HG02678 (cell line): Measurements from ENCODE around the gene GJD3.

ENCODE experiments used
- ATAC-seq: cut with Tn5 transposase; IDR thresholded peaks from one replicate; pipeline ENCODE4 v1.9.1; 2021; ENCODE audit warnings: mild to moderate bottlenecking, moderate library complexity; ENCODE audit not compliant: unreplicated experiment

Gene GJD3

GRCh38 chr17:40326014-40326831 is 38.3 kb downstream of the GJD3 start:
- ATAC-seq, result no peak

- ATAC-seq, result no peak
Measured at GRCh38 chr17:40325156-40326013, 39.2 kb downstream of the GJD3 start.

DNA sequence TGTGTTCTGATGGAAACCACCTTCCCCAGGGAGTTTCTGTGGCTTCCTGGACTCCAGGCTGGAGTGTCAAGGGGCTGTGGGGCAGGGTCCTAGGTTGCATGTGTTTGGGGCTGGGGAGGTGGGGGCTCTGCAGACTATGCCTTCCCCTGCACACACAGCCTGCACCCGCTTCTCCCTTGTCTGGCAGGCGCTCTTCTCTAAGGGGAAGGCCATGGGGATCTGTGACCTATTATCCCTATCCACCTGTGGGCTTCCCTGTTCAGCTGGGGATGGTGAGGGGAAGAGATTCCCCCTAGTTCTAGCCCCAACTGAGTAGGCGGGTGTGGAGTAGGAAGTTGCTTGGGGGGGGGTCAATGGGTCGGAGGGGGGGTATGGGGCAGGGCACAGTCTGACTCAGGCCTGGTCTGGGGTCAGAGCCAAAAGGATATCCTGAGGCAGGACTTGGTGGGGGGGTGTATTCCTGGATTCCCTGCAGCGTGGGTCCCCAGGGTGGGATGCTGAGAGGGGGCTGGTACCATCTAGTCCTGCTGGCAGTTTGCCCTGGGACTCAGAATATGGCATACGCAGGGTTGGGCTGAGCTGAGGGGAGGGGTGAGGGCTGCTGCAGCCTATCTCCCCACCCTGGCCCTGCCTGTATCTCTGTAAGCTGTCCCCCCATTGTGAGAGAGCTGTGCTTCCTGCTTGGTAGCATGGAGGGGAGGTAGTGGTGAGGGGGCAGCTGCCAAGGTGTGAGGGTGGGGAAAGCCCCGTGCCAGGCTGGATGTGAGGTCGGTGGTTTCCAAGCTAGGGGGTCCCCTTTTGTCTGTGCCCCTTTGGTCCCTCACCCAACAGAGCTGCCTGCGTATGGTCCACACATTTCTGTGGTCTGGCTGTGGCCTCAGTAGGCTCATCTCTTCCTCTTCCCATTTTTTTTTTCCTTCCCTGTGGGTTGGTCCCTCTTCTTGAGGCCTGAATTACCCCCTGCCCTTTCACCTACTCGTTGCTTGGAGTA is 40.9 kb downstream of the GJD3 start:
- ATAC-seq, result no peak

DNA sequence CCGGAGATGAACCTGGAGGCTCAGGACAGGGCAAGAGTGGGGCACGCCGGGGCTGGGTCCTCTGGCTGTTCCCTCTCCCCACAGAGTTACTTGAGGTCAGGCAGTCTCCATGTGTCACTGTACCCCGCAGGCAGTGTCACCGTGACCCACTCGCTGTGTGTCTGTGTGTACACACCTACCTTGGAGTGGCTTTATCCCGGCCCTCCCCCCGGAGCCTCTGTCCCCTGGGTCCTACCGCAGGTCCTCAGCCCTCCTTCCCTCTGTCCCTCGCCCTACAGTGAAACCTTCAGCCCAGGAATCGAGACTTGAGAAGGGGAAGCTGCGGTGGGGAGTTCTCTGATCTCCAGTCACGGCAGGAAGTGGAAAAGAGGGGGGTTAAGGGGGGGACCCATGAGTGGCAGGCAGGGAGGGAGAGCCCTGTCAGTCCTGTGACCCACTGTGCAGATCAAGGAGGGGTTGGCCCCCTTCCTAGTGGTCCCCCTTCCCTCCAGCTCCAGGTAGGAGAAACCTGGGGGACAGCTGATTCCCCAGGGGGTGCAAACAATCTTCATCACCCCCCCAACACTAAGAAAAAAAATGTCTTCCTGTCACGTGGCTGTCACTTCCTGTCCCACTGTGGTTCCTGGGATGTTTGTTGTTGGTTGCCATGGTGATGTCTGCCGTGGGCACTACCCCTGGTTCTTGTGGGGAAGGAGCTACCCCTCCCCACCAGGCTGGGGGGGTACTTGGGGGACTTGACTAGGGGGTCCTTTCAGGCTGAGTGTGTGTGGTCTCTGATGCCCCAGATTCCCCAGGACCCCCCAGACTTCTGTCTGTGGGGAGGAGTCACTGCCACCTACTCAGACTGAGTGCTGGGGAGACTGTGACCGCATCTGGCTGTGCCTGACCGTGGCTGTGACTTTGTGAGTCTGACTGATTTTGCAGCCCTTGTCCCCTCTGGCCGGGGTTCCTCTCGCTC is 41.9 kb downstream of the GJD3 start:
- peak; percentile 37 for ATAC-seq

DNA sequence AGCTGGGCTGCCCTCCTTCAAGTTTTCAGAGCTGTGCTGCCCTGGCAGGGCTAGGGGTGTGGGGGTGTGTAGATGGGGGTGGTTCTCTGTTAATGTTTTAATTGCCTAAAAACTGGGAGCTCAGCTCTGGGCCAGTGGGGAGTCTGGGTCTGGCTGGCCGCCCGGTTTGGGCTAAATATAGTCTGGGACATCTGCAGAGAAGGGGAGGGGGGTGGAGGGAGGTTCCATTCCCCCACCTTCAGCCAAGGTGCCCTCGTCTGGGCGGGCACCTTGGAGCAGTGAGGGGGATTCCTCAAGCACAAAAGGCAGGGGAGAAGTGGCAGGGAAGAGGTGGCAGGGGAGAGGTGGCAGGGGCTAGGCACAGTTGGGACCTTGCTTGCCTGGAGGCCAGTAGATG is 42.6 kb downstream of the GJD3 start:
- no peak for ATAC-seq

DNA sequence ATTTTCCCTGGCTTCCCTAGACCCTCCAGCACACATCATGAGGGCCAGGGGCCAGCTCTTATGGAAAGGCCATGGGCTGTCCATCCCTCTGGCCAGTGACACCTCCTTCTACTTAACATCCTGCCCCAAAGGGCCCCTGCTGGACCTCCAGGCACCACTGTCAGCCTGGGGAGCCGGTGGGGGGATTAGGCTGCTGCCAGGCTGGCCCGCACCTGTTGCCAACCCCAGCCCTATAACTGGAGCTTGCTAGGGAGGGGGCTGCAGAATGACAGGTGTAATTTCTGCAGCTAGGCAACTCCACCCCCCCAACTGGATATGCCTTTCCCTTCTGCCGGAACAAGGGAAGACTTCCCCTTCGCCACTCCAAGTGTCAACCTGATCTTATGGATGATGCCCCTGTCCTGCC is 43.0 kb downstream of the GJD3 start:
- no peak for ATAC-seq

DNA sequence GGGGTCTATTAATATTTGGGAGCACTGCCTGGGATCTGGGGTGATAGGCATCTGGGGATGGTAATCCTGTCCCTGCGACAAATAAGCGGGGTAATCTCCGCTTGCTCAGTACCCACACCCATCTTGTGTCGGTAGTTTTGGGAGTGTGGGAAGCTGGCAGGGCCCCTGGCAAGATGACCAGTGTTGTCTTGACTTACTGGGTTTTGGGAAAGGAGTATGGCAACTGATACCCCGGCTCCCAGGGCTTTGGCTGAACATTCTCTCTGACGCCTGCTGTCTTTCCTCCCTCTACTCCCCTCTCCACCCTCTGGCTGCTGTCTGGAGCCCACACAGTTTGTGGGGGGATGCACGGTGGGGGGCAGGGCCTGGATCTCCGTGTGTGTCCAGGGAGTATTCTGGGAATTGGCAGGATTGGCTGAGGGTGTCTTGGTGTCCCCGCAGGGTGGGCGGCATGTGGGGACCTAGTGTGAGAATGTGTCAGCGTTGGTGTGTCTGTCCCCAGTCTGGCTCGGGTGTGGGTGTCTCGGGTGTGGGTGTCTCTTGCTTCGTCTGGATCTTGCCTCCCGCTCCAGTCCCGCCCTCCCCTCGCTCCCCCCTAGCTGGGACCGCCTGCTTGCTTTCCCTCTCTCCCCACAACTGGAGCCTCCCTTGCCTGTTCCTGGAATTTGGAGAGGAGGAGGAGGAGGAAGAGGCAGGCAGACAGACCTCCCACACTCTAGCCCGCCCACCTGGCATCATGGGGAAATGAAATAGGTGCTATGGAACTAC is 43.6 kb downstream of the GJD3 start:
- ATAC-seq, result no peak

DNA sequence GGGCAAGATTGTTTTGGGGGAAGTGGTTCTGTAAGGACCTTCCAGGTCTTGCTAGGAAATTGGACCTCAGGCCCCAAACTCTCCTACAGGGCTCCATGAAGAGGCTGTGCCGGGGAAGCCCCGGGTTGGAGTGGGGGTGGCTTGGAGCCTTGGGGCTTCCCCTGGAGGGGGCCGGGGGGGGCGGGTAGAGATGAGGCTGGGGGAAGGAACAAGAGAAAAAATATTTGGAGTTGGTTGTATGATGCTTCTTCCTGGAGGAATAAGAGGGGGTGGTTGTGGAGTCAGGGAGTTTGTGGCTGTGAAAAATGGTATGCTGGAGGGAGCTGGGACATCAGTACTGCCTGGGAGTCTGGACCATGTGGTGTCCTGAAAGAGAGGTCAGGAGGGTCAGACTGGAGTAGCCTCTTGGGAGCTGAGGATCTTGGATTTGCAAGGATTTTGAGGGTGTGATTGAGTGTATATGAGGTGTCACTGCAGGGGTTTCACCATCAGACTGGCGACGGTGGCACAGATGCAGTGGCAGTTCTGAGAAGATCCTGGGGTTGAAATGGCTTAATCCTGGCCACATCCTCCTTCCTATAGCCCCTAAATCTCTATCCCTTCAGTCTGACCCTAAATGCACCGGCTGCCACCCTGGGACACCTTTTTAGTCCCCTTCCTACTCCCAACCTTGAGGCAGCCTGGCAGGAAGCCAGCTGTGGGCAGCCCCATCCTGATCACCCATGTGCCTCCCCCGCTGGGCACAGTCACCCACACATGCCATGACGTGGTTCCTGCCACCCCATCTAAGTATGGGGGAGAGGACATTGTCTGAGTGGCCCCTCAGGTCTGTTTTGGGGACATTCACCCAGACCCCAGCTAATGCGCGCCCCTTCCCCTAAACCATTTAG is 44.6 kb downstream of the GJD3 start:
- no peak for ATAC-seq

DNA sequence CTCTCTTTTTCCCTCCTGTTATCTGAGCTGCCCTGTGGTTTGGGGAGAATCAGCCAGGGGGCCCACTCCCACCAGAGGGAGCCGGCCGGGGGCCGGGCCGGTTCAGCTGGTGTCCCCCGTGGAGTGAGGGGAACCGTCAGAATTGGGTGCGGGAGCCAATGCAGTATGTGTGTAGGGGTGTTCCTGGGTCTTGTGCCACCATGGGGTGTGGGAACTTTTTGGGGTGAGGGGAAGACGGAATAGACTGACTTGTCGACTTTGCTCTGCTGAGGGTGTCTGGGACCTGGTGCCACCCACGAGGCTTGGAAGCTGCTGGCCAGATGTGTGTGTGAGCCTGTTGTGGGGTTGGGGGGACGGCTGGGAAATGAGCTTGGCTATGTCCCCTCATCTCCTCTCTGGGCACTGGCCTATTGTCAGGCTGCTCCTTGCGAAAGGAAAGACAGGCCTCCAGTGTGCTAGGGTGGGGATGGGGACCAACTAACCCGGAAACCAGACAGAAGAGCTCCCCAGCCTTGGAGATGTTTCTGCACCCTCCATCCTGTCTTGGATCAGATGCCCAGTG is 45.6 kb downstream of the GJD3 start:
- ATAC-seq, result no peak

- peak; percentile 68 for ATAC-seq
Measured at GRCh38 chr17:40317880-40318829, 46.4 kb downstream of the GJD3 start.

- no peak for ATAC-seq
Measured at GRCh38 chr17:40317345-40317873, 47.1 kb downstream of the GJD3 start.

DNA sequence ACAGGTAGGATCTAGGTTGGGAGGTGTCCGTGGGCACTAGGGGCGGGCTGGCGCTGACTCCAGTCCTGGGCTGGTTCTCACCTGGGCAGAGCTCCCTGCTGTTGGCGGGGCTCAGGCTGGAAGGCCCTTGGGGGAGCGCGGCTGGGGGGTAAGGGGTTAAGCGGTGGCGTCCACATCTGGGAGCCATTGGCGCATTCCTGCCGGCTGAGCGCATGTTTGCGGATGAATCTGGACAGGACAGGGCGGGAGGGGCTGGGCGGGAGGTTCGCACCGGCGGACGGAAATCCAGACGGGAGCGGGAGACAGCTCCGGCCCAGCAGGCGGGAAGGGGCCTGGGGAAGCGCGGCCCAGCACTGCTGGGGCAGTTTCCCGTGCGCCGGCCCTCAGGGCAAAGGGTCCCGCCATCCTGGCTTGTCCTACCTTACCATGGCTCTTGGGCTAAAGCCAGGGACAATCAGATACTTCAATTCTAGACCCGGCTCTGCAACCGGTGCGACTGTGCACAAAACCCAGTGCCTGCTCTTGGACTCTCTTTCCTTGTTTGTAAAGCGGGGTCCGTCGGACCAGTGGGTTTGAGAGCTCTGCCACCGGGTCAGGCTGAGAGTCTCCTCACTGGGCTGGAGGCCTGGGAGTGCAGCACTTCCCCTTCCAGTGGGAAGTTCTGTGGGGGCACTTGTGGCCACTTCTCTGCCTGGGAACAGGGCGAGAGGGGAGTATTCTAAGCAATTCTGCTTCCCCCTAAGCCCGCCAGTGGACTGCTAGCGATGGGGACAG is 47.8 kb downstream of the GJD3 start:
- ATAC-seq, result no peak

DNA sequence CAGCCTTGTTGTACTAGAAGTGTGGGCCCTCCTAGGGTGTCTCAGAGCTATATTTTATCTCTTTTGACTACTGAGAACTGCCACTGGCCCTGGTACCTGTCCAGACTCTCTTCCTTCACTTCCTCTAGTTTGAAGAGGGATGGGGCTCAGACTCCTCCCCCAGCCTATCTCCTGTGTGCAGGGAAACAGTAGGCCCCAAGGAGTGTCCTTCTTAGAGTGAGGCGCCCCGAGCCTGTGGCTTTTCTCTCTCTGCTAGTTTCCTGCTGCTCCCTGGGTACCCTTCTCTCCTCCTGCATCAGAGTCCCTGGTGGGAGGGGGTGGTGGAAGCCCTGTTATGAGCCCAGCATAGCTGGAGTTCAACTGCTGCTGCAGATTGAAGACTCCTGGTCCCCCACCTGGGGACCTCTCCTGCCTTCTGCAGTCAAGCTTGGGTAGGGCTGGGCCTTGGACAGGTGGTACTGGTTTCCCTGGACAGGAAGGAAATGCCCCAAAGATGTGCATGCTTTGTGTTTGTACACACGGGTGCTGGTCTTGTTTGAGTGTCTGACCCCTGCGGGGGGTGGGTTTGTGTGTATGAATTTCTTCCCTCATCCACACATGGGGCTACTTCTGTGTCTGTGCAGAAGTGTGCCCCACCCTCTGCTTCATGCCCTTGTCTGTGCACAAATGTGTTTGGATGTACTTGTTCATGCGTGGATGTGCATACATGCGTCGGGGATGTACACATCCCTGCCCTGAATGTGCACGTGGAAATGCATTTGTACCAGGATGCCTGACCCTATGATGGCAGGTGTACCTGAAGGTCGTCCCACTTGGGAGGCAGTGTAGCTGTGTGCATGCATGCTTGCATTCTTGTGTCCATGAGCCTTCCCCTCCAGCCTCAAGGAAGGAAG is 48.6 kb downstream of the GJD3 start:
- no peak for ATAC-seq

- ATAC-seq, result no peak
Measured at GRCh38 chr17:40315206-40315605, 49.3 kb downstream of the GJD3 start.

GRCh38 chr17:40314584-40314956 is 50.0 kb downstream of the GJD3 start:
- no peak for ATAC-seq
